ENCODE data around the gene ABLIM2. TPM values are rescaled to one million over a fixed set of nuclear protein-coding genes. Genes with fewer than 3 reads are reported as not detected.

Gene ABLIM2
- polyA plus RNA-seq, 4 donors = 1.1 to 12.7 (median 4.4) TPM

DNA sequence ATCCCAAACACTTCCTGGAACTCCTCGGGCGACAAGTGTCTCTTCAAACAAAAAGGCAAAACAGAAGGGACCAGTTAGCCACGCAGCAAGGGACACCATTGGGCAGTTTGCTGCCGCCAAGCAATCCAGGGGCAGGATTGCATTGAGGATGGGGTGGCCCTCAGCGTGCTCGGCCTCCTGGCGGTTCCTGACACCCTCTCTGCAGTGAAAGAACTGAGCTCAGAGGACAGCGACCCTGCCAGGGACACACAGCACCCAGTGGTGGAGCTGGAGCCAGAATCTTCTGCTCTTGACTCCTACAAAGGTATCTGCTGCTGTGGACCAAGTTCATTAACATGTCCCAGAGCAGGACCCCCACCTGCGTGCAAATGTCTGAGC, 191.6 kb downstream of the ABLIM2 start:
- H3K27me3 ChIP-seq (ENCODE audit: control insufficient read depth in 3 of 3, insufficient read depth in 3 of 3, low read length in 3 of 3) = no peaks in the 10 kb centered on the region
- 73 to 77% (median 73%) methylated on average over 9 of the region's 9 CpGs for WGBS, 3 donors
- no peak overlapping the region for H3K4me3 ChIP-seq (ENCODE audit: low read depth in 1 of 3, low read length in 3 of 3)
- peaks cover 0 to 4% (median 0%) of the 10 kb centered on the region in 3 donors for H3K36me3 ChIP-seq (ENCODE audit: control insufficient read depth in 3 of 3, insufficient read depth in 2 of 3, low read depth in 1 of 3, low read length in 3 of 3)
- peaks cover 2 to 40% (median 7%) of the 10 kb centered on the region in 3 donors for H3K4me1 ChIP-seq (ENCODE audit: control insufficient read depth in 3 of 3, insufficient read depth in 2 of 3, low read depth in 1 of 3, low read length in 2 of 3)
- no peaks in the 10 kb centered on the region for H3K9me3 ChIP-seq (ENCODE audit: control insufficient read depth in 2 of 2, insufficient read depth in 1 of 2, low read depth in 1 of 2, low read length in 1 of 2)
- no peak overlapping the region for H3K27ac ChIP-seq (ENCODE audit: low read depth in 1 of 3, low read length in 2 of 3)
- DNase-seq (no peak), FAIRE-seq (no peak)

DNA sequence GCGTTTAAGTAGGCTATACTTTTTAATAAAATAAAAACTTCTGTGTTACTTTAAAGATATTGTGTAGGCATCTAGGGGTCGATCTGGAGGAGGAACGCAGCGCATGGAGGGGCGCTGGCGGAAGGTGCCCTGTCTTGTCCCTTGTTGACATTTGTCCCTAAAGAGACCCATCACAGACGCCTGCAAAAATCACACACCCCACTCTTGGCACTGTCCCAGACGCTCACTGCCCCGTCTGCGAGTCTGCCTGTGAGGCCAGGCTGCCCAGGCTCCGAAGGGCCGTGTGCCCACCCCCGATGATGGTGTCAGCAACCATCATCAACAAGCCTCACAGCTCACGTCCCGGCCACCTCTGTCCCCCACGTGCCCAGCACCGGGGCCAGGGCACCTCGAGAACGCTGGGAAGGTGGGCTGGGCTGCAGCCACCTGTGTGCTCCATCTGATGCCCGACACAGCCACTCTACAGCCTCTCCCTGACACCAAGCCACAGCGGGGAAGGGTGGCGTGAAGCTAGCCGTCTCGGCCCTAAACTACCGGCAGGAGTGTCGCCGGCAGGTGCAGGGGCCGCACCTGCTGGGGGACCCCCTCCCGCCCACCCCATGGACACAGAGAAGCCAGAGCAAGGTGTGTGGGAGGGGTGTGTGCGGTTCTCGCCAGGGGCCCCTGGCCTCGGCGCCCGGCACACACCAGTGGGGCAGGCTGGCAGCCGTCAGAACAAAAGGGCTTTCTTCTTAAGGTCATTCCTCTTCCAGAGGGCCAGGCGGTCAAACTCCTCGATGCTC, 192.1 kb downstream of the ABLIM2 start:
- Histone ChIP-seq H3K9me3 (ENCODE audit: control insufficient read depth in 2 of 2, insufficient read depth in 1 of 2, low read depth in 1 of 2, low read length in 1 of 2) (no peaks in the 10 kb centered on the region), H3K4me1 (ENCODE audit: control insufficient read depth in 3 of 3, insufficient read depth in 2 of 3, low read depth in 1 of 3, low read length in 2 of 3) (peaks cover 2 to 34% (median 7%) of the 10 kb centered on the region in 3 donors), H3K27ac (ENCODE audit: low read depth in 1 of 3, low read length in 2 of 3) (no peak overlapping the region), H3K4me3 (ENCODE audit: low read depth in 1 of 3, low read length in 3 of 3) (no peak overlapping the region), H3K27me3 (ENCODE audit: control insufficient read depth in 3 of 3, insufficient read depth in 3 of 3, low read length in 3 of 3) (no peaks in the 10 kb centered on the region), H3K36me3 (ENCODE audit: control insufficient read depth in 3 of 3, insufficient read depth in 2 of 3, low read depth in 1 of 3, low read length in 3 of 3) (peaks cover 0 to under 1% (median 0%) of the 10 kb centered on the region in 3 donors)
- 75 to 88% (median 75%) methylated on average over 37 of the region's 37 CpGs for WGBS, 3 donors
- FAIRE-seq = no peak
- DNase-seq = no peak

DNA sequence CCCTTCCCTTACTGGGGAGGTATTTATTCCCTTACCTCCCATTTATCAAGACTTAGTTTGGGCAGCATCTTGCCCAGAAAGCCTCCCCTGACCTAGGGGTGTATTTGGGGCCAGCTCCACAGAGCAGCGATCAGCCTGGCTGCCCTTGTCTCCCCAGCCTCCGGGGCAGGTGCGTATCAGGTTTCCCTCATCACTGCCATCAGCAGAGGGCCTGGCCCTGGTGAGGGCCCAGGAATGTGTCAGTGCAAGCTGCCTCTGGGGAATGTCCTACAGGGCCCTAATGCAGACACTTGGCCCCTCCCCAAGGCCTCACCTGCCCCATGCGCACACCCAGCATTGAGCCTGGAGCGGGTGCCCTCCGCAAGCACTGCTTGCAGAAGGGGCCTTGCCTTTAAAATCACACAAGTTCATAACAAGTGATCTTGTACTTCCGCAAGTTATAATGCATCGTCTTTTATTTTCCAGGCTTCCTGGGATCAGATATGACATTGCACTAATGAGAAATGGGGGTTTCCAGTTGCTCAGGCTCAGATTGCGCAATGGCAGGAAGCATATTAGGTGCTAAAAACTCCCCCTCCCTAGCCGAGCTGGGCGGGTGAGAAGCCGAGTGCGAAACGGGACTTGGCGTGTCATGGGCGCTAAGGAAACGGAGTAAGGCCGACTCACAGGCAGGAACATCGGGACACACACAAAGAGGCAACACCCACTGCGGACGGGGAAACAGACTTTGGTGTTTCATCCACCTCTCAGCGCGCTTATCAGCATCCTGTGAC, 193.5 kb downstream of the ABLIM2 start:
- H3K36me3 ChIP-seq (ENCODE audit: control insufficient read depth in 3 of 3, insufficient read depth in 2 of 3, low read depth in 1 of 3, low read length in 3 of 3) = no peaks in the 10 kb centered on the region
- H3K27ac ChIP-seq (ENCODE audit: low read depth in 1 of 3, low read length in 2 of 3) = peak overlapping the region in 1 of 3 donors; percentile 49
- DNase-seq = peak; percentile 10 to 39
- H3K4me3 ChIP-seq (ENCODE audit: low read depth in 1 of 3, low read length in 3 of 3) = no peak overlapping the region
- H3K9me3 ChIP-seq (ENCODE audit: control insufficient read depth in 2 of 2, insufficient read depth in 1 of 2, low read depth in 1 of 2, low read length in 1 of 2) = no peaks in the 10 kb centered on the region
- no peak for FAIRE-seq
- no peaks in the 10 kb centered on the region for H3K27me3 ChIP-seq (ENCODE audit: control insufficient read depth in 3 of 3, insufficient read depth in 3 of 3, low read length in 3 of 3)
- H3K4me1 ChIP-seq (ENCODE audit: control insufficient read depth in 3 of 3, insufficient read depth in 2 of 3, low read depth in 1 of 3, low read length in 2 of 3) = peaks cover 0 to 25% (median 7%) of the 10 kb centered on the region in 3 donors
- WGBS, 3 donors = 53 to 74% (median 58%) methylated on average over 20 to 23 of the region's 23 CpGs

DNA sequence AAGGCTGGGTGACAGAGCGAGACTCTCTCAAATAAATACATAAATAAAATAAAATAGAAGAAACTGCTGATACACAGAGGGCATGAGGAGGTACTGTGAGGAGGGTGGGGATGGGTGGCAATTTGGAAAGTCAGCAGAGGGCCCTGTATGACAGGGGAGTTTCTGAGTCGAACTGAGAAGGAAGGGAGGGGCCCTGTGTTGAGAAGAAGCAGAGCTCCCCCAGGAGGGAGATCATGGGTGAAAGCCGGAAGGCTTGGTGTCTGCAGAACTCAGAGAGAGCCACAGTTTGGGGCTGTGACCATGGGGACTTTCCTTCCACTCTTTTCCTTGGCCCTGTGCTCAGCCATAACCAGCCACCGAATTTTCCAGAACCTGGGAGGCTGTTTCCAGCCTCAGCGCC, 194.2 kb downstream of the ABLIM2 start:
- no peaks in the 10 kb centered on the region for H3K27me3 ChIP-seq (ENCODE audit: control insufficient read depth in 3 of 3, insufficient read depth in 3 of 3, low read length in 3 of 3)
- FAIRE-seq (no peak), DNase-seq (no peak)
- H3K27ac ChIP-seq (ENCODE audit: low read depth in 1 of 3, low read length in 2 of 3) = peak overlapping the region in 1 of 3 donors; percentile 49
- H3K4me3 ChIP-seq (ENCODE audit: low read depth in 1 of 3, low read length in 3 of 3) = no peak overlapping the region
- no peaks in the 10 kb centered on the region for H3K36me3 ChIP-seq (ENCODE audit: control insufficient read depth in 3 of 3, insufficient read depth in 2 of 3, low read depth in 1 of 3, low read length in 3 of 3)
- H3K4me1 ChIP-seq (ENCODE audit: control insufficient read depth in 3 of 3, insufficient read depth in 2 of 3, low read depth in 1 of 3, low read length in 2 of 3) = peaks cover 0 to 20% (median 5%) of the 10 kb centered on the region in 3 donors
- no peaks in the 10 kb centered on the region for H3K9me3 ChIP-seq (ENCODE audit: control insufficient read depth in 2 of 2, insufficient read depth in 1 of 2, low read depth in 1 of 2, low read length in 1 of 2)
- 69 to 83% (median 82%) methylated on average over 5 of the region's 5 CpGs for WGBS, 3 donors

DNA sequence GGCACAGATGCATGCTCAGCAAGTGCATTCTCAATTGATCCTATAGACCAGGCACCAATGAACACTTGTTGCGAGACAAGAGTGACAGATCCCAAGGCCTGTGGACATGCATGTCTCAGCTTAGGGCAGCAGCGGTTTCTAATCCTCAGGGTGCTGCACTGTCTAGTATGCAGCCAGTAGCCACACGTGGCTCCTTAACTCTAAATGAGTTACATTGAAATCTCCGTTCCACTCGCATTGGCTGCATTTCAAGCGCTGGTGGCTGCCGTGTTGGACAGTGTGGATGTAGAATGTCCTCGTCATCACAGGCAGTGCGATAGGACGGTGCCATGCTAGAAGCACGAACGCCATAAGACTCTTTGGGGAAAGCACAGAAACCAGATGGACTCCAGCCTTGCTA, 194.9 kb downstream of the ABLIM2 start:
- H3K27me3 ChIP-seq (ENCODE audit: control insufficient read depth in 3 of 3, insufficient read depth in 3 of 3, low read length in 3 of 3) = no peaks in the 10 kb centered on the region
- no peaks in the 10 kb centered on the region for H3K9me3 ChIP-seq (ENCODE audit: control insufficient read depth in 2 of 2, insufficient read depth in 1 of 2, low read depth in 1 of 2, low read length in 1 of 2)
- FAIRE-seq (no peak), DNase-seq (no peak)
- no peak overlapping the region for H3K4me3 ChIP-seq (ENCODE audit: low read depth in 1 of 3, low read length in 3 of 3)
- H3K4me1 ChIP-seq (ENCODE audit: control insufficient read depth in 3 of 3, insufficient read depth in 2 of 3, low read depth in 1 of 3, low read length in 2 of 3) = peaks cover 0 to 15% (median 5%) of the 10 kb centered on the region in 3 donors
- no peaks in the 10 kb centered on the region for H3K36me3 ChIP-seq (ENCODE audit: control insufficient read depth in 3 of 3, insufficient read depth in 2 of 3, low read depth in 1 of 3, low read length in 3 of 3)
- no peak overlapping the region for H3K27ac ChIP-seq (ENCODE audit: low read depth in 1 of 3, low read length in 2 of 3)
- WGBS, 3 donors = 94 to 95% (median 95%) methylated on average over 12 of the region's 12 CpGs

DNA sequence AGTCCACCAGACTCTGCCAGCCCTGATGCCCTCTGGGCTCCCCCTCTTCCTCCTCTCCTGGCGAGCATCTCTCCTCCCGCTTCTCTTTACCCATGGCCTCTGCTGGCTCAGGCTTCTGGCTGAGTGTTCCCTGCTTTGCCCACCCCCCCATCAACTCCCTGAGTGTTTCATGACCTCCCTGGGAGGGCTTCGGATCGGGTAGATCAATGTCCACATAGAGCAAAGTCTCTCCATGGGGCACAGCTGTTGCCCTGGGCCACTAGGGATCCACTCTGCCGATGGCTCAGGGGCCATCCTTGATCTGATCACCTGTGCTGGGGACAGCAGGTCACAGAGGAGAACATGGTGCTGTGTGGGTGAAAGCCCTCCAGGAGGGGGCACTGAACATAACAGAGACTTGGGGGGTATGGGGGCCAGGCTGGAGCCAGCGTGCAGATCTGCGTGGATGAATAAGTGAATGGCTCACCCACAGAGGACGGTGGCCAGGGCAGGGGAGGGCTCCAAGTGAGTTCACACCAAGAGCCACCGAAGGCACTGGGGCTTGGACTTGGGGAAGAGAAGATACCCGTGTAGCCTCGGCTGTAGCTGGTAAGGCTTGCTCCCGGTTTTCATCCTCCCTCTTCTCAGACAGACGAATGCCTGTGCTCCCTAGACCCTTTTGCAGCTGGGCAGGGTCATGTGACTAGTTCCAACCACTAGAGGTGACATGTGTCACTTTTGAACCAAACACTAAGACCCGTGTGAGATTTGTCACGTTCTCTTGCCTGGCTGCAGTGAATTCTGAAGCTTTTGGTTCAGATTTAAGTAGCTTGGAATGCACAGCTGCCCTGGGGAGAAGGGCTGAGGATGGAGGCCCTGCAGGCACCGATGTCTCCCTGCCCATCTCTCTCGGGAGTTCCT, 195.8 kb downstream of the ABLIM2 start:
- FAIRE-seq (no peak), DNase-seq (peak in 1 of 2 donors; percentile 11)
- Histone ChIP-seq H3K27ac (ENCODE audit: low read depth in 1 of 3, low read length in 2 of 3) (no peak overlapping the region), H3K27me3 (ENCODE audit: control insufficient read depth in 3 of 3, insufficient read depth in 3 of 3, low read length in 3 of 3) (no peaks in the 10 kb centered on the region), H3K4me3 (ENCODE audit: low read depth in 1 of 3, low read length in 3 of 3) (no peak overlapping the region), H3K4me1 (ENCODE audit: control insufficient read depth in 3 of 3, insufficient read depth in 2 of 3, low read depth in 1 of 3, low read length in 2 of 3) (peaks cover 0 to 9% (median under 1%) of the 10 kb centered on the region in 3 donors), H3K9me3 (ENCODE audit: control insufficient read depth in 2 of 2, insufficient read depth in 1 of 2, low read depth in 1 of 2, low read length in 1 of 2) (no peaks in the 10 kb centered on the region), H3K36me3 (ENCODE audit: control insufficient read depth in 3 of 3, insufficient read depth in 2 of 3, low read depth in 1 of 3, low read length in 3 of 3) (no peaks in the 10 kb centered on the region)
- WGBS, 3 donors = 77 to 79% (median 78%) methylated on average over 17 of the region's 17 CpGs

DNA sequence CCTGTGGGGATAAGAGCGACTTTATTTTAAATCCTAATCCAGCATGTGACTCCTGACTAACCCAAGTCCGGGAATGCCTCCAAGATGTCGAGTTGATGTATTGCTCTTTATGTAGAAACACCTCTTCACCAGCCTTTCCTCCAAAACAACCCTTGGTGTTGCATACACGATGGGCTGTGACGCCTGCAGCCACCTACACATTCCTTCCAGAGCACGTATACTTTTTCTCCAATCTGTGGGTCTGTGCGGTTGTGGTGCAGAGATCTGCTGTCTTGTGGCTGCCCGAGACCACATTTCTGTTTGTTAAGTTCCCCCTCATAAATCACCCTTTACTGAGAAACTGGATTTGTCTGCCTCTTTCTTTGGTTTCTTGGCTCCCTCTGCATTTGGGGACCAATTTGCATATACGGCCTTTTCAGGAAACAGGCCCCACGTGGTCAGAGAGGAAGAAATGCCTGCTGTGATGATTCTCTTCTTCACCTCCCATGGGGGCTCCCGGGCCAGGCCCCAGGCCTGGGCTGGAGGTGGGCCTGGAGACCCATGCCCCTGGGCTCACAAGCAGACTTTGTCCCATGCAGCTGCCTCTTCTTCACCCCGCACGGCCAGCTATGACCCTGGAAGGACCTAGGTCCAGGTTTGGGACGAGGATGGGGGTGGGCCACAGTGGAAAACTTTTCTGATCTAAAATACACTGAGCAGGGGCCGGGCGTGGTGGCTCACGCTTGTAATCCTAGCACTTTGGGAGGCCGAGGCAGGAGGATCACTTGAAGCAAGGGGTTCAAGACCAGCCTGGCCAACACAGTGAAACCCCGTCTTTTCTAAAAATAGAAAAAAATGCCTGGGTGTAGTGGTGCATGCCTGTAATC, 197.6 kb downstream of the ABLIM2 start:
- Histone ChIP-seq H3K27ac (ENCODE audit: low read depth in 1 of 3, low read length in 2 of 3) (peak overlapping the region in 2 of 3 donors; percentile 11 to 67), H3K9me3 (ENCODE audit: control insufficient read depth in 2 of 2, insufficient read depth in 1 of 2, low read depth in 1 of 2, low read length in 1 of 2) (no peaks in the 10 kb centered on the region), H3K4me3 (ENCODE audit: low read depth in 1 of 3, low read length in 3 of 3) (no peak overlapping the region), H3K4me1 (ENCODE audit: control insufficient read depth in 3 of 3, insufficient read depth in 2 of 3, low read depth in 1 of 3, low read length in 2 of 3) (peaks cover 0 to 22% (median 2%) of the 10 kb centered on the region in 3 donors), H3K27me3 (ENCODE audit: control insufficient read depth in 3 of 3, insufficient read depth in 3 of 3, low read length in 3 of 3) (no peaks in the 10 kb centered on the region), H3K36me3 (ENCODE audit: control insufficient read depth in 3 of 3, insufficient read depth in 2 of 3, low read depth in 1 of 3, low read length in 3 of 3) (no peaks in the 10 kb centered on the region)
- no peak for FAIRE-seq
- 55 to 69% (median 59%) methylated on average over 19 of the region's 19 CpGs for WGBS, 3 donors
- peak; percentile 12 to 28 for DNase-seq

Data from small intestine (tissue), 7 donors.